Right ventricle myocardium superior (tissue), 1 donor: ENCODE data around the gene SUMF1. TPM values are rescaled to one million over a fixed set of nuclear protein-coding genes. Genes with fewer than 3 reads are reported as not detected.
"Not testable (repeated sequence)": the region's sequence is repeated elsewhere in the genome, so short reads cannot be mapped to it uniquely, and the experiment has no call there.

Experiments
- ATAC-seq: fragments of 200-7000 bp; cut with Tn5 transposase; one replicate; pipeline ENCODE4 v1.9.1; 2020; ENCODE audit warnings: mild to moderate bottlenecking; ENCODE audit not compliant: poor library complexity
- DNase-seq: peaks from one replicate; pipeline ENCODE4 v3.0.0-alpha.2; 2020
- intact Hi-C: fragments of 100-400 bp; cut with DNase I; formaldehyde crosslinking; loops from one replicate; pipeline ENCODE4 v1.11.2; 2022
- total RNA-seq: library from RNA; stranded (reverse); fragmentation: NEBNext Ultra II Directional; extraction: Animal tissue kit (Norgen Biotek cat#: 25700); gene quantifications from one replicate; pipeline ENCODE4 v1.2.1, GENCODE V29; 2021
- donor health status: DM: no; HTN: yes; CAD: no; lungs with severe emphysema.

Gene SUMF1
- total RNA-seq, 1 donor from 2014 or later, result 7.6 TPM

- ATAC-seq (no peak), DNase-seq (no peak)
- intact Hi-C loops, result no loop called here
Measured at GRCh38 chr3:4332574-4332973, 134.5 kb downstream of the SUMF1 start.

- no peak for ATAC-seq
- intact Hi-C loops, result no loop called here
- no peak for DNase-seq
Measured at GRCh38 chr3:4332111-4332510, 135.0 kb downstream of the SUMF1 start.

- intact Hi-C loops, DNase-seq, ATAC-seq: not testable (repeated sequence)
Measured at GRCh38 chr3:4329806-4330205, 137.3 kb downstream of the SUMF1 start.

- ATAC-seq (no peak), DNase-seq (no peak)
- intact Hi-C loops, result no loop called here
Measured at GRCh38 chr3:4326868-4327267, 140.2 kb downstream of the SUMF1 start.

GRCh38 chr3:4323246-4324027 is 143.6 kb downstream of the SUMF1 start:
- no peak for ATAC-seq
- no peak for DNase-seq

GRCh38 chr3:4322635-4323034 is 144.4 kb downstream of the SUMF1 start:
- peak; percentile 27 for ATAC-seq
- intact Hi-C loops, result no loop called here
- no peak for DNase-seq

More at GRCh38 chr3:4323246-4324027, 143.6 kb downstream of the SUMF1 start:
- intact Hi-C loops, result no loop called here

GRCh38 chr3:4321732-4322131 is 145.3 kb downstream of the SUMF1 start:
- no peak for DNase-seq
- intact Hi-C loops, result no loop called here
- no peak for ATAC-seq

GRCh38 chr3:4320096-4320911 is 146.8 kb downstream of the SUMF1 start:
- intact Hi-C loops, result no loop called here
- DNase-seq (no peak), ATAC-seq (no peak)

- intact Hi-C loops, result no loop called here
- ATAC-seq (no peak), DNase-seq (no peak)
Measured at GRCh38 chr3:4314688-4315087, 152.4 kb downstream of the SUMF1 start.

GRCh38 chr3:4313606-4314293 is 153.3 kb downstream of the SUMF1 start:
- DNase-seq, result no peak
- intact Hi-C loops, result no loop called here
- no peak for ATAC-seq

- ATAC-seq (no peak), DNase-seq (no peak)
- intact Hi-C loops, result no loop called here
Measured at GRCh38 chr3:4311496-4311895, 155.6 kb downstream of the SUMF1 start.

Other genes with a start within 250 kb of the SUMF1 start
- gene SETMAR, start 163.9 kb downstream of the SUMF1 start, total RNA-seq, result 15.4 TPM
- gene ITPR1, start 26.1 kb upstream of the SUMF1 start, total RNA-seq, result 17.1 TPM